T-helper 2 cell (primary cell): ENCODE results near the gene OR6K2.
A peak's percentile ranks its signal among the peaks of the same experiment; 100 is the strongest.
"Not testable (repeated sequence)": the region's sequence is repeated elsewhere in the genome, so short reads cannot be mapped to it uniquely, and the experiment has no call there.

Source experiments
- DNase-seq, 5 experiments: peaks; one replicate each; pipeline versions ENCODE4 v3.0.0 to v3.0.0-alpha.2; 2012 to 2022
- total RNA-seq, 2 donors: gene quantifications; one replicate each; lab custom pipeline; 2026; lab: John Stamatoyannopoulos, UW

Gene OR6K2, protein sequence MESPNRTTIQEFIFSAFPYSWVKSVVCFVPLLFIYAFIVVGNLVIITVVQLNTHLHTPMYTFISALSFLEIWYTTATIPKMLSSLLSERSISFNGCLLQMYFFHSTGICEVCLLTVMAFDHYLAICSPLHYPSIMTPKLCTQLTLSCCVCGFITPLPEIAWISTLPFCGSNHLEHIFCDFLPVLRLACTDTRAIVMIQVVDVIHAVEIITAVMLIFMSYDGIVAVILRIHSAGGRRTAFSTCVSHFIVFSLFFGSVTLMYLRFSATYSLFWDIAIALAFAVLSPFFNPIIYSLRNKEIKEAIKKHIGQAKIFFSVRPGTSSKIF
- total RNA-seq, result 0 reads per million in 2 donors

DNA sequence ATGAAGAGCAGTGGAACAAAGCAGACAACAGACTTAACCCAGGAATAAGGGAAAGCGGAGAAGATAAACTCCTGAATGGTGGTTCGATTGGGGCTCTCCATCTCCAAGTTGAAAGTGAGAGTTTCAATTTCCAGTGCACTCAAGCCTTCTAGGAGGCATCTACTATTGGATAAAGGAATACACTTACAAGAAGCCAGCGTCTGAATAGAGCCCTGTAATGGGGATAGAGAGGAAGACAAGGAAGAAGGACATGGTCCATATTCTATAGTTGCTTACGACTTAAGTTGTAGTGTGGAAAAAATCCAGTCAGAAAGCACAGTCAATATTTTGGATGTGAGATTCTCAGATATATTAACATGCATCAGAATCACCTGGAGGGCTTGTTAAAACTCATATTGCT, at the start of gene OR6K2:
Gene OR6K2, minus strand, starts transcription at position 101 of the 400 bp plus-strand sequence. Its CDS starts 0 bp downstream, at position 101.
- DNase-seq, result no peak

- no peak for DNase-seq
These were observed 35.4 kb upstream of the OR6K2 start for GRCh38 chr1:158735848-158736247.

DNA sequence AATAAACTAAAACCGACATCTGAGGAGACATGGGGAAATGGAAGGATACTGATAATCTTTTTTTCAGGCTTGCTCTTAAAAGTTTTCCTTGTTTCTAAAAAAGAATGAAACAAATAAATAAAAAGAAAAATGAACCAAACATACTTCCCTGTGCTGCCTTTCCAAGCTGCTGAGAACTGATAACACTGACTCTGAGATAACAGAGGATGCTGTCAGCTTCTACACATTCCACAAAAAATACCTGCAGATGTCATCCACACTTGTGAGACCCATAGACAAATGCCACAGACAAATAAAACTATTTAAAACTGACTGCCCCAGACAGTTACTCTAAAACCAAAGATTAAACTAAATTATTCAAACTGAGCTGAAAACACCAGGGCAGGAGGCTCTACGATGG, 32.1 kb upstream of the OR6K2 start:
- DNase-seq, result no peak

- DNase-seq, result no peak
These were observed 31.3 kb upstream of the OR6K2 start for GRCh38 chr1:158731707-158732106.

- DNase-seq, result no peak
These were observed 30.0 kb upstream of the OR6K2 start for GRCh38 chr1:158730453-158730852.

GRCh38 chr1:158728510-158729225, 28.2 kb upstream of the OR6K2 start:
- DNase-seq, result peak in 1 of 5 experiments; percentile 12

DNA sequence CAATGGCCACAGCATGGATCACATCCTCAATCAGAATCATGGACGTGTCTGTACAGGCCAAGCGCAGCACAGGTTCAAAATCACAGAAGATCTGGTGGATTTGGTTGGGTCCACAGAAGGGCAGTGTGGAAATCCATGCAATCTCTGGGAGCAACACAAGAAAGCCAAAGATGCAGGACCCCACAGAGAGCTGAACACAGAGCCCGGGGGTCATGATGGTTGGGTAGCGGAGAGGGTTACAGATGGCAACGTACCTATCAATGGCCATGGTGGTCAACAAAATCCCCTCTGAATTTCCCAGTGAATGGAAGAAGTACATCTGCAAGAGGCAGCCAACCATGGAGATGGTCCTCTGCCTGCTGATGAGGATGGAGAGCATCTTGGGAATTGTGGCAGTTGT, 24.0 kb upstream of the OR6K2 start:
- no peak for DNase-seq

DNA sequence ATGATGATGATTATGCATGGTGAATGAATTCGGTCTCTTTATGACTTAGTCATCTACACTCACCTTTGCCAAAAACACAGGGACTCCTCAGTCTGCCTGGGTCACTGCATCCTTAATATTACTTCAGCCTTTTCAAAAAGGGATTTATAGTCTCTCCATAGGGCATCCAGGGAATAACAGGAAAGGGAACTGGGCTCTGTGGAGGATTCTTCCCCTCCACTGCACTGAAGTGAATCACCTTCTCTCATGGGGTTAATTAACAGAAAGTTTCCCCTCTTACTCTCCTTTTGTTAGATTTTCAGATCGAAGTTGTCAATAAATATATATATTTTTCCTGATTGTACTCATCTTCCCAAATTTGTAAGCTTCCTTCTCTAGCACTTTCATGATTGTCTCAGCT, 20.2 kb upstream of the OR6K2 start, which contains the start of gene OR6K3:
Gene OR6K3, minus strand, starts transcription at position 101 of the 400 bp plus-strand sequence. CDS start 2,605 bp downstream, outside the sequence.
- no peak for DNase-seq

- DNase-seq, result no peak
These were observed 19.2 kb upstream of the OR6K2 start for GRCh38 chr1:158719664-158720063.

DNA sequence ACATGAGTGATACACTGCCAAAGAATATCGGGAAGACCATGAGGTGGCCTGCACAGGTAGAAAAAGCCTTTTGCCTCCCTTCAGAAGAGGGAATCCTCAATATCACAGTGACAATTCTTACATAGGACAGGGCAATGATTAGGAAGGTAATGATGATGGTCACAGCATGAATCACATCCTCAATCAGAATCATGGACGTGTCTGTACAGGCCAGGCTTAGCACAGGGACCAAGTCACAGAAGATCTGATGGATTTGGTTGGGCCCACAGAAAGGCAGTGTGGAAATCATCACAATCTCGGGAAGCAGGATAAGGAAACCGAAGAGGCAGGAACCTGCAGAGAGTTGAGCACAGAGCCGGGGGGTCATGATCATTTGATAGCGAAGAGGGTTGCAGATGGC, 16.9 kb upstream of the OR6K2 start:
- DNase-seq, result no peak

DNA sequence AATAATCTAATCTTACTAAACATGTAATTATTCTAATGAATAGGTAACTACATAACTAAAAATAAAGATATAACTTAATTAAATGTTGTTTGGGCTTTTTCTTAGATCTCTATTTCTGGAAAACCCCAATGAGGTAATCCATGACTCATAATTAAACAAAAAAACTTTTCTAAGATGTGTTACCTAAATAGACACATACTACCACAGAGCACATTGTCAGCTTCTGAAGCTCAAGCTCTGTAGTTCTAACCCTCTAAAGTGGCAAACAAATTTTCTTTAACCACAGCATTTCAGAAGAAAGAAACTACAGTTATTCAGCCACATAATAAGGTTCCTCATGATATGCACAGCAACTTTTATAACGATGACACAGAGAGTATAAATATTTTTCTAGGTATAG, 15.9 kb upstream of the OR6K2 start:
- DNase-seq, result peak in 1 of 5 experiments; percentile 93

GRCh38 chr1:158714754-158715153, 14.3 kb upstream of the OR6K2 start:
- peak in 1 of 5 experiments; percentile 8 for DNase-seq

DNA sequence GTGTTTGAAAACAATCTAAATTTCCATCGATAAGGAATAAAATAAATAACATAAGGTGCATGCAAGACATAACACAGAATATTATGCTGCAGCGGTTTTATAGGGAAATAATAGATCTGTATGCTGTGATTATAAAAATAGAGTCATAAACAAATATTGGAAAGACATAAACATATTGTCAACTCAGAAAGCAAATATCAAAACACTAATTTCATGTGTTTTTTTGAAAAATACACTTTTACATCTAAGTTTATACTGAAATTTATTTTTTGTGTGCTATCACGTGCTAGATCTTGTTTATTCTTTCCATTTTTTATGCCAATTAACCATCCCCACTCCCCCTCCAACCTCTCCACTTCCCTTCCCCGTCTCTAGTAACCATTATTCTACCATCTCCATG, 10.6 kb upstream of the OR6K2 start:
- DNase-seq, result no peak

GRCh38 chr1:158706096-158706495, 5.6 kb upstream of the OR6K2 start:
- DNase-seq, result no peak

DNA sequence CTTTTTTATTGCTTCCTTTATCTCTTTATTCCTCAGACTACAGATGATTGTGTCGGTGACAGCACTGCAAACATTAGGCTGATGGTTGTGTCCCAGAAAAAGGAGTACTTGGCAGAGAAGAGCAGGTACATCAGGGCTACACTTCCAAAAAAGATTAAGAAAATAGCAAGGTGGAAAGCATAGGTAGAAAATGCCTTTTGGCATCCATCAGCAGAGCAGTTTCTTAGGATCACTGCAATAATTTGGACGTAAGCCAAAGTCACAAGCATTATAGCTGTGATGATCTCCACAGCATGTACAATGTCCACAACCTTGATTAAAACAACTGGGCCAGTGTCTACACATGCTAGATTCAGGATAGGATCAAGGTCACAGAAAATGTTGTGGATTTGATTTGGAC, 5.9 kb downstream of the OR6K2 start:
- no peak for DNase-seq

GRCh38 chr1:158692356-158692755, 8.1 kb downstream of the OR6K2 start:
- no peak for DNase-seq

GRCh38 chr1:158691907-158692306, 8.5 kb downstream of the OR6K2 start:
- no peak for DNase-seq

- not testable (repeated sequence) for DNase-seq
These were observed 9.3 kb downstream of the OR6K2 start for GRCh38 chr1:158691149-158691548.

- DNase-seq, result no peak
These were observed 10.6 kb downstream of the OR6K2 start for GRCh38 chr1:158689875-158690274.

DNA sequence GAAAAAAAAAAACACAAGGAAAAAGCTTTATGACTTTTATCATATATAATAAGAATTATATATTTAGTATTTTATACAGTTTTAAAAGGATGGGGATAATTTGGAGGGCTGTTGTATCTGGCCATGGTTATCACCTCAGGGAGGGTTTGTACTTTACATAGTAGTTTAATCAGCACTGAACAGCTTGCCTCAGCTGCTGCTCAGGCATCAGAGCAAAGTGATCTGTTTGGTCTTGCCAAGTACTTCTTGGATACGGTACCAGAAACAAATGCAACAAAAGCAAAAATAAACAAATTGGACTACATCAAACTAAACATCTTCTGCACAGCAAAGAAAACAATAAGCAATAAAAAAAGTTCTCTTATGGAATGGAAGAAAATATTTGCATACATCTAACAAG, 11.3 kb downstream of the OR6K2 start:
- no peak for DNase-seq

DNA sequence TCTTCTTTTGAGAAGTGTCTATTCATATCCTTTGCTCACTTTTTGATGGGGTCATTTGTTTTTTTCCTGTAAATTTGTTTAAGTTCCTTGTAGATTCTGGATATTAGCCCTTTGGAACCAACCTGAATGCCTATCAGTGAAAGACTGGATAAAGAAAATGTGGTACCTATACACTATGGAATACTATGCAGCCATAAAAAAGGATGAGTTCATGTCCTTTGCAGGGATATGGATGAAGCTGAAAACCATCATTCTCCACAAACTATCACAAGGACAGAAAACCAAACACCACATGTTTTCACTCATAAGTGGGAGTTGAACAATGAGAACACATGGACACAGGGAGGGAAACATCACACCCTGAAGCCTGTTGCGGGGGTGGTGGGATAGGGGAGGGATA, 12.1 kb downstream of the OR6K2 start:
- DNase-seq, result not testable (repeated sequence)

- DNase-seq, result no peak
These were observed 13.4 kb downstream of the OR6K2 start for GRCh38 chr1:158687037-158687436.

DNA sequence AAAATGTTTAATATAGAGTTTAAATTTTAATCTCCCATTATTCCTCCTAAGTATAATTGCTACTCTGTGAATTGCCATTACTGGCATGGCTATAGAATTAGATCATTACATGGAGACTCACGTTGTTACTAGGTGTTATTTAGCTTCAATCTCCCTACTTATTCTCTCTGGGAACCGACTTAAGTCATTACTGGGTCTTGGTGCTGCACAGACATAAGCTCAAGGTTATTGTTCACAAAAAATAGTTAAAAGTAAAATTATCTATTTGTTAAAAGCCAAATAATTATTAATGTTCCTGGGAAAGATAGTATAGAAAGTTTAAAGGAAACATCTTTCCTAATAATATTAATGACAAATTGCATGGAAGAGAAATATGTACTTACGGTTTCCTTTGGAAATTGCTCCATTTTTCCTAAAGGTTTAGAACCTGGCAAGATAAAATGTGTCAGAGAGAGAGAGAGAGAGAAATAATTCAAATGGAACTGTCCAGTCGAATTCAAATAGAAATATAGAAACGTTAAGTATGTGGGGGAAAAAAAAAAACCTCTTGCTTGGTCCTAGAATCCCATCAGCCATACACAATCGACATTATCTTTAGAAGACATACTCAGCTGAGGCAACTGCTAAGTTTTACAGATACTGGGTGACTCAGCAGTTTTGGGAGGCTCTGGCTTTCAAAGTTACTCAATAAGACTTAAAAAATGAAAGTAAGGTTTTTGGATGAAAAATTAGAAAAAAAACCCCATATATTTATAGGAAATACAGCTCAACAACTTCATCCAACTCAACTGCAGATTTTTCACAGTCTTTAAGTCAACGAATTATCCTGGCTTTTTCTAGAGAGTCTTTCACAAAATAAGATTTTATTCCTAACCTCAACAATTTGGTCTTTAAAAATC, 14.1 kb downstream of the OR6K2 start, which contains the start of gene SPTA1:
Gene SPTA1, minus strand, starts transcription at position 605 of the 899 bp plus-strand sequence. Its CDS starts 198 bp downstream, at position 407.
- peak in 1 of 5 experiments; percentile 38 for DNase-seq
